ENCODE data around the gene LAIR2.

- TF ChIP-seq POLR2A (IDR thresholded peaks at IDR 0.05; ENCODE audit: low read depth, low read length), result no peak
- TF ChIP-seq POLR2AphosphoS5 (IDR thresholded peaks at IDR 0.05; ENCODE audit: low read depth, low read length), result no peak
- TF ChIP-seq TAF1 (IDR thresholded peaks at IDR 0.05; ENCODE audit: low read depth, low read length), result no peak
- no peak for TF ChIP-seq SPI1 (IDR thresholded peaks at IDR 0.05; ENCODE audit: low read depth, low read length)
- no peak for TF ChIP-seq PAX5 (IDR thresholded peaks at IDR 0.05; ENCODE audit: insufficient read depth, low read length, severe bottlenecking)
- TF ChIP-seq POU2F2 (IDR thresholded peaks at IDR 0.05; ENCODE audit: low read depth, low read length), result no peak
These were observed 31.5 kb downstream of the LAIR2 start for GRCh38 chr19:54534156-54534555.
